AG04450 (cell line): ENCODE measurements around the gene APBB3. TPM values are rescaled to one million over a fixed set of nuclear protein-coding genes. Genes with fewer than 3 reads are reported as not detected.
A peak's percentile ranks its signal among the peaks of the same experiment; 100 is the strongest.

Experiments used
- CTCF ChIA-PET: fragments of 300-600, 350-600 bp; formaldehyde crosslinking; extraction: SDS; loops from one replicate; lab custom pipeline; 2022; ENCODE audit warnings: antibody characterized with exemption, inconsistent platforms; lab: Charles Lee
- POLR2A ChIA-PET: fragments of 350-600 bp; formaldehyde crosslinking; extraction: SDS; loops from one replicate; lab custom pipeline; 2021; ENCODE audit warnings: antibody characterized with exemption, inconsistent platforms; lab: Yijun Ruan, JAX
- DNase-seq: peaks from one replicate; pipeline ENCODE4 v3.0.0-alpha.2; 2011; ENCODE audit warnings: low read depth, low spot score
- H3K27ac ChIP-seq: one replicate; pipeline ENCODE4 v1.5.1; 2012; ENCODE audit warnings: low read depth, low read length, control low read depth
- H3K27me3 ChIP-seq: one replicate; pipeline ENCODE4 v1.6.0; 2012; ENCODE audit warnings: low read length; ENCODE audit not compliant: control insufficient read depth, insufficient read depth
- H3K4me3 ChIP-seq: 2 replicates; pipeline ENCODE4 v1.5.1; 2011; ENCODE audit warnings: mild to moderate bottlenecking, low read depth, low read length, control low read depth
- H3K9me3 ChIP-seq: 2 replicates; pipeline ENCODE4 v1.5.1; 2012; ENCODE audit warnings: low read length; ENCODE audit not compliant: control insufficient read depth, insufficient read depth
- CTCF ChIP-seq: IDR thresholded peaks from 2 replicates; pipeline ENCODE4 v1.5.1; 2011; ENCODE audit warnings: low read depth, low read length, control low read depth, inconsistent platforms
- polyA minus RNA-seq: library from RNA; depleted of rRNA, polyadenylated mRNA; stranded (reverse); fragments of >200 nt; gene quantifications from 2 replicates; pipeline ENCODE4 v1.2.3, GENCODE V29; 2011; rRNA and poly(A)+ RNA removed
- polyA plus RNA-seq: library from polyadenylated mRNA; depleted of rRNA; stranded (reverse); fragments of >200 nt; gene quantifications from 2 replicates; pipeline ENCODE4 v1.2.3, GENCODE V29; 2011; rRNA removed

APBB3 gene
- polyA plus RNA-seq = 13.6 and 14.9 TPM in 2 replicates
- polyA minus RNA-seq = 19.0 and 21.2 TPM in 2 replicates

- Histone ChIP-seq H3K27ac (peak within 1 kb of the TSS; percentile 89), H3K27me3 (no peaks in the 10 kb centered on the region), H3K9me3 (no peaks in the 10 kb centered on the region; the same call in 1 of the 2 replicates), H3K4me3 (peak within 1 kb of the TSS; percentile 98)
- CTCF ChIA-PET = interaction anchor here (0.6 to 1.3 kb wide), 3 partner anchors 14 to 71 kb away, joined by 3 to 8 read pairs (median 4); no protein-coding TSS in a partner anchor
- POLR2A ChIA-PET = interaction anchor here (0.6 to 2.1 kb wide), 8 partner anchors 12 to 163 kb away, joined by 3 to 13 read pairs (median 6); partner anchors contain the start of genes ANKHD1, EIF4EBP3, IK and NDUFA2
- peak; percentile 99 for DNase-seq
- no peak for TF ChIP-seq CTCF
These were observed at the start of gene APBB3, which contains the start of gene SLC35A4 for GRCh38 chr5:140564196-140565023. APBB3 (minus strand) TSS chr5:140564598; CDS start chr5:140564245, 353 bp downstream. SLC35A4 (plus strand) TSS chr5:140564828; CDS start chr5:140567170, 2,342 bp downstream.

GRCh38 chr5:140611020-140611521, 46.7 kb upstream of the APBB3 start:
- no peaks in the 10 kb centered on the region for H3K9me3 ChIP-seq
- ChIA-PET CTCF (interaction anchor here (0.6 kb wide), 1 partner anchor 11 kb away, joined by 3 read pairs; no protein-coding TSS in a partner anchor), POLR2A (no interaction called here)
- H3K27ac ChIP-seq = no peak overlapping the region
- H3K27me3 ChIP-seq = peaks cover 5% of the 10 kb centered on the region
- no peak for DNase-seq
- no peak for TF ChIP-seq CTCF
- no peak overlapping the region for H3K4me3 ChIP-seq

GRCh38 chr5:140609126-140609525, 44.7 kb upstream of the APBB3 start:
- Histone ChIP-seq H3K27ac (no peak overlapping the region), H3K4me3 (no peak overlapping the region), H3K27me3 (peaks cover 5% of the 10 kb centered on the region), H3K9me3 (no peaks in the 10 kb centered on the region)
- no peak for DNase-seq
- POLR2A ChIA-PET = no interaction called here
- TF ChIP-seq CTCF = no peak
- CTCF ChIA-PET = no interaction called here

GRCh38 chr5:140608722-140609121, 44.3 kb upstream of the APBB3 start:
- POLR2A ChIA-PET = no interaction called here
- DNase-seq = no peak
- Histone ChIP-seq H3K9me3 (no peaks in the 10 kb centered on the region), H3K27me3 (peaks cover 5% of the 10 kb centered on the region), H3K27ac (no peak overlapping the region), H3K4me3 (no peak overlapping the region)
- CTCF ChIA-PET = interaction anchor here (1.0 kb wide), 1 partner anchor 26 kb away, joined by 3 read pairs; no protein-coding TSS in a partner anchor
- no peak for TF ChIP-seq CTCF

GRCh38 chr5:140607031-140607430, 42.6 kb upstream of the APBB3 start:
- no peak overlapping the region for H3K4me3 ChIP-seq
- H3K27ac ChIP-seq = no peak overlapping the region
- ChIA-PET CTCF (interaction anchor here (1.6 kb wide), 1 partner anchor 23 kb away, joined by 3 read pairs; no protein-coding TSS in a partner anchor), POLR2A (no interaction called here)
- TF ChIP-seq CTCF = no peak
- DNase-seq = no peak
- no peaks in the 10 kb centered on the region for H3K9me3 ChIP-seq
- H3K27me3 ChIP-seq = peaks cover 5% of the 10 kb centered on the region
